HL-60 (cell line): Measurements from ENCODE around the gene DPYD.

ENCODE experiments used
- DNase-seq, 2 experiments: peaks; one replicate each; pipeline ENCODE4 v3.0.0-alpha.2; 2010 to 2020; ENCODE audit warnings: low read depth in 1 of 2, low spot score in 1 of 2
- H3K27ac ChIP-seq: fragments of 250-450 bp; sonication (Bioruptor Pico); replicated peaks from 2 replicates; pipeline ENCODE4 v1.5.1; 2020; ENCODE audit warnings: mild to moderate bottlenecking, moderate library complexity
- H3K27me3 ChIP-seq: fragments of 250-450 bp; sonication (Bioruptor Pico); 2 replicates; pipeline ENCODE4 v1.5.1; 2021; ENCODE audit warnings: mild to moderate bottlenecking, moderate library complexity; ENCODE audit not compliant: insufficient read depth, poor library complexity, severe bottlenecking
- H3K4me3 ChIP-seq: replicated peaks from 2 replicates; pipeline ENCODE4 v1.5.1; 2011; ENCODE audit warnings: mild to moderate bottlenecking, control low read depth, low read length; ENCODE audit not compliant: insufficient read depth
- GABPA ChIP-seq: IDR thresholded peaks from 2 replicates; pipeline ENCODE4 v1.6.1; 2012; ENCODE audit warnings: low read depth
- POLR2AphosphoS5 ChIP-seq: IDR thresholded peaks from 2 replicates; pipeline ENCODE4 v1.6.1; 2012; ENCODE audit warnings: low read depth
- SPI1 ChIP-seq: IDR thresholded peaks from 2 replicates; pipeline ENCODE4 v1.6.1; 2012; ENCODE audit warnings: low read depth, mild to moderate bottlenecking, borderline replicate concordance
- TF ChIP-seq, protein P1 (sequence below): IDR thresholded peaks from one replicate; pipeline ENCODE4 v1.5.1; 2011; ENCODE audit warnings: low read length, control low read depth, inconsistent platforms; ENCODE audit not compliant: insufficient read depth
- TF ChIP-seq, protein P2 (sequence below): IDR thresholded peaks from 2 replicates; pipeline ENCODE4 v1.6.1; 2012; ENCODE audit warnings: low read depth; ENCODE audit not compliant: insufficient replicate concordance

The DPYD gene

DNA sequence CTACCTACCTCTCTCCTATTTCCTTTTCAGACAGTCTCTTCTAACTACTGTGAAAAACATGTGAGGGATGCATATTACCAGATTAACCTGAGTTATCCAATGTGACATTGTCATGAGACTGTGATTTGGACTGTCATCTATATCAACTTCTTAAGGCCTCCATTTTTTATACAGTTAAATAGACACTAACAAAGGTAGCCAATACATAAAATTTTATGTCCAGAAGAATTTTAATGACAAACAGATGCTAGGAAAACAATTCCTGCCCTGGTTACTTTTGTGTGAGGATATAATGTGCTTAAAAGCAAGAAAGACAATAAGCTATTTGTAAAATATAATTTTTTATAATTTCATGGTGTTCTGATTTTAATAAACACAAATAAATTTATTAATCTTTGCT is 136.2 kb downstream of the DPYD start:
- Histone ChIP-seq H3K27me3 (no peaks in the 10 kb centered on the region), H3K4me3 (no peak overlapping the region), H3K27ac (no peak overlapping the region)
- TF ChIP-seq, protein P1, sequence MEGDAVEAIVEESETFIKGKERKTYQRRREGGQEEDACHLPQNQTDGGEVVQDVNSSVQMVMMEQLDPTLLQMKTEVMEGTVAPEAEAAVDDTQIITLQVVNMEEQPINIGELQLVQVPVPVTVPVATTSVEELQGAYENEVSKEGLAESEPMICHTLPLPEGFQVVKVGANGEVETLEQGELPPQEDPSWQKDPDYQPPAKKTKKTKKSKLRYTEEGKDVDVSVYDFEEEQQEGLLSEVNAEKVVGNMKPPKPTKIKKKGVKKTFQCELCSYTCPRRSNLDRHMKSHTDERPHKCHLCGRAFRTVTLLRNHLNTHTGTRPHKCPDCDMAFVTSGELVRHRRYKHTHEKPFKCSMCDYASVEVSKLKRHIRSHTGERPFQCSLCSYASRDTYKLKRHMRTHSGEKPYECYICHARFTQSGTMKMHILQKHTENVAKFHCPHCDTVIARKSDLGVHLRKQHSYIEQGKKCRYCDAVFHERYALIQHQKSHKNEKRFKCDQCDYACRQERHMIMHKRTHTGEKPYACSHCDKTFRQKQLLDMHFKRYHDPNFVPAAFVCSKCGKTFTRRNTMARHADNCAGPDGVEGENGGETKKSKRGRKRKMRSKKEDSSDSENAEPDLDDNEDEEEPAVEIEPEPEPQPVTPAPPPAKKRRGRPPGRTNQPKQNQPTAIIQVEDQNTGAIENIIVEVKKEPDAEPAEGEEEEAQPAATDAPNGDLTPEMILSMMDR = no peak
- no peak for TF ChIP-seq POLR2AphosphoS5
- no peak for TF ChIP-seq GABPA
- no peak for TF ChIP-seq SPI1
- TF ChIP-seq, protein P2, sequence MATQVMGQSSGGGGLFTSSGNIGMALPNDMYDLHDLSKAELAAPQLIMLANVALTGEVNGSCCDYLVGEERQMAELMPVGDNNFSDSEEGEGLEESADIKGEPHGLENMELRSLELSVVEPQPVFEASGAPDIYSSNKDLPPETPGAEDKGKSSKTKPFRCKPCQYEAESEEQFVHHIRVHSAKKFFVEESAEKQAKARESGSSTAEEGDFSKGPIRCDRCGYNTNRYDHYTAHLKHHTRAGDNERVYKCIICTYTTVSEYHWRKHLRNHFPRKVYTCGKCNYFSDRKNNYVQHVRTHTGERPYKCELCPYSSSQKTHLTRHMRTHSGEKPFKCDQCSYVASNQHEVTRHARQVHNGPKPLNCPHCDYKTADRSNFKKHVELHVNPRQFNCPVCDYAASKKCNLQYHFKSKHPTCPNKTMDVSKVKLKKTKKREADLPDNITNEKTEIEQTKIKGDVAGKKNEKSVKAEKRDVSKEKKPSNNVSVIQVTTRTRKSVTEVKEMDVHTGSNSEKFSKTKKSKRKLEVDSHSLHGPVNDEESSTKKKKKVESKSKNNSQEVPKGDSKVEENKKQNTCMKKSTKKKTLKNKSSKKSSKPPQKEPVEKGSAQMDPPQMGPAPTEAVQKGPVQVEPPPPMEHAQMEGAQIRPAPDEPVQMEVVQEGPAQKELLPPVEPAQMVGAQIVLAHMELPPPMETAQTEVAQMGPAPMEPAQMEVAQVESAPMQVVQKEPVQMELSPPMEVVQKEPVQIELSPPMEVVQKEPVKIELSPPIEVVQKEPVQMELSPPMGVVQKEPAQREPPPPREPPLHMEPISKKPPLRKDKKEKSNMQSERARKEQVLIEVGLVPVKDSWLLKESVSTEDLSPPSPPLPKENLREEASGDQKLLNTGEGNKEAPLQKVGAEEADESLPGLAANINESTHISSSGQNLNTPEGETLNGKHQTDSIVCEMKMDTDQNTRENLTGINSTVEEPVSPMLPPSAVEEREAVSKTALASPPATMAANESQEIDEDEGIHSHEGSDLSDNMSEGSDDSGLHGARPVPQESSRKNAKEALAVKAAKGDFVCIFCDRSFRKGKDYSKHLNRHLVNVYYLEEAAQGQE = no peak
- no peak for DNase-seq

DNA sequence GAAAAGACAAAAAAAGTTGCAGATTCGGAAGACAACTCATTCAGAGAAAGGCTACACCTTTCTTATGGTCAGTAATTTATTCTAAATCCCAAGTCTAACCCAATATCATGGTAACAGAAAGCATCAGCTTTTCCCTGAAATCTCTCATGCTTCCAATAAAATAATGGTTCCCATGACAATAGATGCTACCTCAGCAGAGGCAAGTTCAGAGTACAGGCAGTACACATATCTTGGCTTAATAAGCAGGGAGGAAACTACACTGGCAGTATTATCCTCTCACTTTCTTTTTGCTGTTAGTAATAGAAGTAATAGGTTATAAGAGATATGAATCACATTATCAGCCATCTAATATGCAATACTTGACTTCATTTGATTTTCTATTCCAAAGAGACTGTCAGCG is 137.1 kb downstream of the DPYD start:
- no peak for DNase-seq
- H3K4me3 ChIP-seq = no peak overlapping the region
- no peak overlapping the region for H3K27ac ChIP-seq
- no peaks in the 10 kb centered on the region for H3K27me3 ChIP-seq
- TF ChIP-seq, protein P1 = no peak
- TF ChIP-seq GABPA (no peak), POLR2AphosphoS5 (no peak), SPI1 (no peak)
- TF ChIP-seq, protein P2 = no peak

DNA sequence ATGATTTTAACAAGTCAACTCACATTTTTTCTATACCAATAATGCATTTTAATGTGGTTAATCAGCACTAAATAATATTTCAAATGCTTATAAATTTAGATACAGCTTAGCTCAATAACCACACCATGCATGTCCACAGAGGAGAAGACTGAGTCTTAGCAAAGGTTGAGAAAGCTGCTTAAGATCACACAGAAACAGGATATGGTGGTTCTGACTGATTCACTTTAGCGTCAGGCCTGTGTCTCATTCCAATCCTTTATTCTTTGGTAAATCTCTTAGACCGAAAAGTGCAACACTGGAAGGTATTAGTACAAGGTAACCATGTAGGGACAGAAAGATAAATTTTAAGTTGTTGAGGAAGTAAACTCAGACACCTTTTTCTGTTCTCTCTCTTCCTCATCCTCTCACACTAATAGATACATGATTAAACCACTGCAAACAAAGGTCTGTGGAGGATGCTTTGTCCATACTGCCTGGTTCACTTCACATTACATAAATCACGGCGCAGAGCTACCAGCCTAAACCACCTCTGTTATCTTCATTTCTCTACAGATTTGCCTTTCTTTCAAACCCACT is 139.0 kb downstream of the DPYD start:
- TF ChIP-seq POLR2AphosphoS5 (no peak), GABPA (no peak)
- TF ChIP-seq, protein P2 = no peak
- no peak overlapping the region for H3K4me3 ChIP-seq
- no peaks in the 10 kb centered on the region for H3K27me3 ChIP-seq
- H3K27ac ChIP-seq = no peak overlapping the region
- no peak for DNase-seq
